ENCODE results near the gene CD36.
"Not testable (repeated sequence)": the region's sequence is repeated elsewhere in the genome, so short reads cannot be mapped to it uniquely, and the experiment has no call there.

The CD36 gene

DNA sequence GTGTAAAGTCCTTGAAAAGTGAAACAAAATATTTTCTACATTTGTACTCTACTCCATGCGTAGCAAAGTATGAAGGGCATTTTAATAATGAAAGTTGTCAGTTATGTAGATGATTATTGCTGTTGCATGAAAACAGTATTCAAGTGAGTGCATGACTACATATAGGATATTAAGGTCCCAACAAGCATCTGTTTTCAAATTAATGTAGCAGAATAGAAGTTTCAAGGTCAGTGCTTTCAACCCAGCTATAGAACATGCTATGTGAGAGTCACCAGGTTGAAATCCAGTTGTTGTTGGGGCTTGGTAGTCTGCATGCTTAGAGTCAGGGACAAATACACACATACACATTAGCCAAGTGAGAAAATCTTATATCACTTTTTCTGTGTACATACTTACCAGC is 14.8 kb downstream of the CD36 start:
- no peak for DNase-seq

DNA sequence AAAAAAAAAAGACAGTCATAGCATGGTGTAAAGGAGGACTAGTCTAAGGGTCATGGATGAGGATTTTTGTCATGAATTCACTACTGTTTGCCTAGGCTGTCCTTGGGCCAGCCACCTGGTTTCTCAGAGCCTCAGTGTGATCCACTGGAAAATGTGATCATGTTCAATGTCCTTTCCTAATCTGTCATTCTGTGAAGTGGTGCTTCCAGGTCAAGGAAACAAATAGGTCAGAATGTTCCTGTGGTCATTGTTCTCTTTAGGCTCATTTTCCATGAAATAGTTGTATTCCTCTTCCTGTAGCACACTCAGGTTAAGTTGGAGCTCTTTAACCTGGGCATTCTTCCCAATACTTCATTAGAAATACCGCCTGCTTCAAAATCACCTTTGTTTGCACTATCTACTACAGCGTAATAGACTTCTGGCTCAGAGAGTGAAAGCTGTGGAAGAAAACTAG is 16.5 kb downstream of the CD36 start:
- no peak for DNase-seq

DNA sequence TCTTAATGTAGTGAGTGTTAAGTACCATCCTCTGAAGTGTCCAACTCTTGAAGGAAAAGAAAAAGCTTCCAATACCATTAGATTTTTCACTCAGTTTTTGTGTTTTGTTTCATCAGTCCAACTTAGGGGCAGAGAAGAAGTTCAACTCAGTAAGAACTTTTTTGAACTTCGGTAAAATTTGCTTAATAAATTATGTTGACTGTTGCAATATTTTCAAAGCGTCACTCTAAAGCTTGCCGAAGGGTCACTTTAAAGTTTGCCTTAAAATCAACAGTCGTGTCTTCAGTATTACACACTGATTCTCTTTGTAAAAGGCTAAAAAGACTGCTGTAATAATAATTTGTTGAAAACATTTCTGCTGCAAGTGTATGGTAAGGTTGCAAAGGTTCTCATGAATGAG is 17.6 kb downstream of the CD36 start:
- DNase-seq: no peak

DNA sequence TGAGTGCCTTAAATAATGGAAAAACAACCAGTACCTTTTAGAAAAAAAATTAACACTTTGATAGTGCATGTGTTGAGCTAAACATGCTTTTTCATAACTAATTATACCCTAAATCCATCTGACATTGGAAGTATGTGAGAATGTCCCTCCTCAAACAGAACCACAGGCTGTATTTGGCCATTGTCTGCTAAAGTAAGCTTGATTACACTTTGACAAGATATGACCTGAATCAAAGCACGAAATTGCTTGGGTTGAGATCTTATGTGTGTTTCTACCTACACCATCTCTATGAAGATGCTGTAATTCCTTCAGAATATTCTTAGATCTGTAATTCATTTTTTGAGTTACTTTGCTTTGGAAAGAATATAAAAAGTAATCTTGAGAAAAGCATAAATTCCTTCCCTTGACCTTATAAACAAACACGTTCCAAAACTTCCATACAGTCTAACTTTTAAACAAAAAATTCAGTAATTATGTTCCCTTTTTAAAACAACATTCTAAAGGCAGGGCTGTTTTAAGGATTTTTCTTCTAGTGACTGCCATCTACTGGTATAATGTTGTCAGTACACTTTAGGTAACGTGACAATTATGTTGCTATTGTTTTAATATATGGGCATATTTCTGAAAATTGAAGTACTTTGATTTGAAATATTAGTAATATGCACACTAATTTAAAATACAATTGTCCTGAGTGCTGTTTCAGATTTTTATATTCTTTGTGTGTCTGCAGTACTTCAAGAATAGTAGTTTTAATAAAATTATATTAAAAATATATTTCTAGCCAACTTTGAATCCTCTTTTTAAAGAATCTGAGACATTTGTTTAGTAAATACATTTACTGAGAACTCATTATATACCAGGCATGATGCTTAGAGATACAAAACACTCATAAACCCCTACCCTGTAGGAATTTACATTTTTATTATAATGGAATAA is 20.9 kb downstream of the CD36 start:
- DNase-seq: no peak

DNA sequence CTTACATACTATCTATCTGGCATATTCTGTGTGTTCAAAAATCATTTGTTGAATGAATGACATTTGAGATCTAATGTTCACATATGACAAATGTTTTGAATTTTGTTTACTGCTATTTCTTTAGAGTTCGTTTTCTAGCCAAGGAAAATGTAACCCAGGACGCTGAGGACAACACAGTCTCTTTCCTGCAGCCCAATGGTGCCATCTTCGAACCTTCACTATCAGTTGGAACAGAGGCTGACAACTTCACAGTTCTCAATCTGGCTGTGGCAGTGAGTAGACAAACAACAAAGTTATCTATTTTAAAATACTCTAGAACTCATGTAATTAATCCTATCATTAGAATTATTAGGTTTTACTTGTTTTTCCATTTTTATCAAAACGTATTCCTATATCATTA is 22.5 kb downstream of the CD36 start:
- DNase-seq: no peak

DNA sequence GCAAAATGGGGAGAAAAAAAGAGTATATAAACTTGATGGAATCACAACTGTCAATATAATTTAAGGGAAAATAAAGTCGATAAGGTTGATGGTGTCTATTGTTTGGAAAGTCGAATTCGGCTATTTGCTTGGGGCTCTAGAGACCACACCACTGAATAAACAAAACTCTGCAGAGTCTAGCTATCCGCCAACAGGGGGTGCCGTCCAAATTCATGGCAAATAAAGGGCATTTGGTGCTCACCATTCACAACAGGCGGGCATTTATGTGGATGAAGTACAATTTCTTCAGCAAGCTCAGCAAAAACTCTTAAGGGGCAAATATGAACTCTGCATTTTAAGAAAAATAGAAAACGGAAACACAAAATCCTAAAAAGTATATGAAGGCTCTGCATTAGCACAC is 23.3 kb downstream of the CD36 start:
- DNase-seq: no peak

DNA sequence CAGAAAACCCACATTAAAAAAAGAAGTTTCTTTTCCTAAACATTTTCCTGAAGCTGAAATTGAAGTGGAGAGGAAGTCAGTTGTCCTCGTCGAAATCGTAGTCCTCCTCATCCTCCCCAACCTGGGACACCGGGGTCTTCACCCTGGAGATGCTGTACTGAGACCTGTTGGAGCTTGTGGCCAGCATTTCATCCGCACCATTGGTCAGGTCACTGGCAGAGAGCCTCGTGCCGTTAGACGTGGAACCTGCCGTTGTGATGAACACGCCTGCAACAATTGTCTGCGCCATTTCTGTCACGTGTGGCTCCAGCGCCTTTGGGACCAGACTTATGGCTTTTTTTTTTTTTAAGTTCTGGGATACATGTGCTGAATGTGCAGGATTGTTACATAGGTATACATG is 23.8 kb downstream of the CD36 start:
- DNase-seq: no peak

DNA sequence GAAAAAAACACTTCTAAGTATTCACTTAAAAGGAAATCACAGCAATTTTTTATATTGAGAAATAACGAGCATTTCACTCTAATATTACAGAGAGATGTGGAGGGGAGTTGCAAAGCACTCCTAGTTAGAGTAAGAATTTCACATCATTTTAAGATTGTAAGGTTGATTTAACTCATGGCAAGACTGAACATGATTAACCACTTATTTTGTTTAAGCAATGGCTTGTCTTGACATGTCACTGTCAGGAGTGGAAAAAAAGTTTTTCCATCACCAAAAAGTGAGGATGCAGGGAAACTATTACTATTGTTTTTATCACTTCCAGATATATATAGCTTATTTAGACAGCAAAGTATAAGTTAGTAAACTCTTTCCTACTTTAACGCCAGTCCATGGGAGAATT is 27.1 kb downstream of the CD36 start:
- DNase-seq: no peak

DNA sequence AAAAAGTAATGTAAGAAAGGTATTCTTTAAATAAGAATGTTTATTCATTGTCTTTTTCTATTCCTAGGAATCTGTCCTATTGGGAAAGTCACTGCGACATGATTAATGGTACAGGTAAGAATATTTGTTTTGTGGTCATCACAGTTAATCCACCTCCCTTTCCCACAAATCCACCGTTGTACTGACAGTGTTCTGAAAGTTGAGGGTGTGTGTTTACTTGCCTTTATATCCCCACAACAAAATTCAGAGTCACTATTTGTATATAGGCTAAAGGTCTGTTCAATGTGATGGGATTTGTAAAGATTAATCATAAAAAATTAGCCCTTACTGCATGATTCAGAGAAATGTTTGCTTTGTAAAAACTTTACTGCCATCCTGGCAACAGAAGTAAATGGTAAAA is 27.9 kb downstream of the CD36 start:
- DNase-seq: no peak

DNA sequence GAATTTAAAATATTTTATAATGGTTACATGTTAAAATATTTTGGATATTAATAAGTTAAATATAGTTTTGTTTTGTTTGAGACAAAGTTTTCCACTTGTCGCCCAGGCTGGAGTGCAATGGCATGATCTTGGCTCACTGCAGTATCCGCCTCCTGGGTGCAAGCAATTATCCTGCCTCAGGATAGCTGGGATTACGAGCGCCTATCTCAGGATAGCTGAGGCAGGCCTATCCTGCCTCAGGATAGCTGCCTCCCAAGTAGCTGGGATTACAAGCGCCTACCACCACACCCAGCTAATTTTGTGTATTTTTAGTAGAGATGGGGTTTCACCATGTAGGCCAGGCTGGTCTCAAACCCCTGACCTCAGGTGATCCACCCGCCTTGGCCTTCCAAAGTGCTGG is 30.9 kb downstream of the CD36 start:
- DNase-seq: not testable (repeated sequence)

DNA sequence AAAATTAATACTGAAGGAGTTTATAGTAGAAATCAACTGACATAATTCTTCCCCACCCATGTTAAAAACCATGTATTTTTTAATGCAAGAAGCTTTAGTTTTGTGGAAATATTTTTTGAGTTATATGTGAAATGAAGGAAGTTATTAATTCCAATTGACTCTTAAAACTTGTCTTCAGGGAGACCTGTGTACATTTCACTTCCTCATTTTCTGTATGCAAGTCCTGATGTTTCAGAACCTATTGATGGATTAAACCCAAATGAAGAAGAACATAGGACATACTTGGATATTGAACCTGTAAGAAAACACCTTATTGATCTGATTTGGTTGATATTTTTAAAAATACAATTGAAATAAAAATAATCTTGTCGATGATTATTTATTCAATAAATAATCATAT is 33.3 kb downstream of the CD36 start:
- DNase-seq: no peak

DNA sequence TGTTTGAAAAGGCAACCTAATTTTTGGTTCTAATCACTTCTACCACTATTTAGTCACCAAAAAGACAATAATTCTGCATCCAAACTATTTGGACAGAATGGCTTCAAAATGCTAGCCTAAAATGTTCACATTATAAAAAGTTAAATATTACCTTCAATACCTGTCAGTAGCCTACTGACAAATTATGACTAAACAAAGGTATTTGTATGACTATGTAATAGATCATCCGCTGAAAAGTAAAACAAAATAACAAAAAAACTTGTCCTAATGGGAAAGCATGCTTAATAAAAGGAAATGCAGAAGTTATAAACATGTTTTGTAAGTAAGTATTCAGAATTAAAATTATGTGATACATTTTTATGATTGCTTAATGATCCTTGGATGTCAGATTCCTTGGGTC is 36.6 kb downstream of the CD36 start:
- DNase-seq: no peak

DNA sequence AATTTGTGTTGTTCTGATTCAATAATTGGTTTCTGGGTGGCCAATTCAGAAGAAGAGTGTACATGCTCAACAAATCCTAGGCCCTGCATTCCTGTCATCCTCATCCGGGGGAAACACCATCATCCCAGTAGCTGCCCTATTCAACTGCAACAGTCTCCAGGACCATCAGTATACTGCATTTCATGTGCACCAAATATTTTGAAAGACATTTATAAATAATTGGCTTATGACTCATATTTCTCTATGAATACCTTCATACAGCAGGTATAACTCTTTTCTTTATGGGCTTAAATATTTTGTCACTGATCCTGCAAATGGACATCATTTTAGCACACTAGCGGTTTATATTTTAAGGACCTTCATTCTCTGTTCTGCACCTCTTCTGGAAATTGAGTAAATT is 38.0 kb downstream of the CD36 start:
- no peak for DNase-seq

DNA sequence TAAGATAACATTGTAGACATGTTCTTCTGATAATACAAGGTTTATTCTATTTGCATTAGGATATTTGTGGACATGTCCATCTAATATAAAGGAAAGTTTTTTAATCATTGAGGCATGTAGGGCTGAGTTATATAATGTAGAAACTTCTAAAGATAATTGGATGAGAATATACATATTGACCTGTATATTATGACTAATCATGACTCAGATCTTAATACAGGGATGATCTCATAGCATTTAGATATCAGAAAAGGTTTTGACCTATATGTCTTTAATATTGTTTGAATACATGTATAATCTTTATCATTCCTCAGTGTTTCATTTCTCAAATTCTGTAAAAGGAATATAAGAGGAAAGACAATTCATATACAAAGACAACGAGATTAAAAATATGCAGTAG is 39.2 kb downstream of the CD36 start:
- no peak for DNase-seq

DNA sequence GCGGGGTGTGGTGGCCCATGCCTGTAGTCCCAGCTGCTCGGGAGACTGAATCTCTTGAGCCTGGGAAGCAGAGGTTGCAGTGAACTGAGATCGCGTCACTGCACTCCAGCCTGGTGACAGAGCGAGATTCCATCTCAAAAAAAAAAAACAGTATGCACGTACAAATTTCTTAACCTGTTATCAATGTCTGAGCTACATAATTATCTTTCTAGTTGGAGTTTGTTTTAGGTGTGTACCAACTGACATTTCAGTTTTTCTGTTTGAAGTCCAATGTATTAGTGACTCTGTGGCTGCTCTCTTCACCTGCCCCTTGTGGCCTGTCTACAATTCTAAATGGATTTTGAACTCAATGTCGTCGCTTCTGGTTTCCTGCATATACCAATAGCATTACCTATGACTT is 40.3 kb downstream of the CD36 start:
- DNase-seq: no peak

DNA sequence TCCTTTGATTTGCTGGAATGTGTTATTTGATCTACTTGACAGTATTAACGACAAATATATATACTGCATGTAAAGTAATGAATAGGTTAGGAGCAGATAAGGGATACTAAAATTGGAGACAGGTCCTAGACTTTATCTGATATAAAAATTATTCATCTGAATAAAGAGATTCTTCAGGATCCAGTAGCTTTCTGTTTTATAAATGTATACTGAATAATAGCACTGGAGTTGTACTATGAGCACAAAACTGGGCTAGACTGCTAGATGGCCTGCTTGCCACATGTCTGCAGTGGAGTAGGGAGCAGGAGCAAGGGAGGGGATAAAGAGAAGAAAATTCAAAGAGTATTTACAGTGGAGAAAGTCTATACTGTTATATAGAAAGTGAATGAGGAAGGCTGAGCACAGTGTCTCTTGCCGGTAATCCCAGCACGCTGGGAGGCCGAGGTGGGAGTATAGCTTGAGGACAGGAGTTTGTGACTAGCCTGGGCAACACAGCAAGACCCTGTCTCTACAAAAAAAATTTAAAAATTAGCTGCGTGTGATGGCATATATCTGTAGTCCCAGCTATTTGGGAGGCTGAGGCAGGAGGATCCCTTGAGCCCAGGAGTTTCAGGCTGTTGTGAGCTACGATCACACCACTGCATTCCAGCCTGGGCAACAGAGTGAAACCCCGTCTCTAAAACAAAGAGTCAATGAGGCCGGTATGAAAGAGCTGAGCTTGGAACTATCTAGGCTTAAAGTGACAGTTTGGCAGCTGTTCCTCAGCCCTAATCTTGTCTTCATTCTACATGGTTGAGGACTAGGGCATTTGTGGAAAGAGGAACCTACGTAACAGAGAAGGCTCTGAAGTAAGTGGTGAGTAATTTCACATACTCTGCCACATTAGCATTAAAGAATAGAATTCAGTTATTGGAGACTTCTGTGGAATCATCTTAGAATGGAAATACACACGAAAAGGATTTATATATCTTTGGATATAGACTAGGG is 41.8 kb downstream of the CD36 start:
- DNase-seq: no peak

DNA sequence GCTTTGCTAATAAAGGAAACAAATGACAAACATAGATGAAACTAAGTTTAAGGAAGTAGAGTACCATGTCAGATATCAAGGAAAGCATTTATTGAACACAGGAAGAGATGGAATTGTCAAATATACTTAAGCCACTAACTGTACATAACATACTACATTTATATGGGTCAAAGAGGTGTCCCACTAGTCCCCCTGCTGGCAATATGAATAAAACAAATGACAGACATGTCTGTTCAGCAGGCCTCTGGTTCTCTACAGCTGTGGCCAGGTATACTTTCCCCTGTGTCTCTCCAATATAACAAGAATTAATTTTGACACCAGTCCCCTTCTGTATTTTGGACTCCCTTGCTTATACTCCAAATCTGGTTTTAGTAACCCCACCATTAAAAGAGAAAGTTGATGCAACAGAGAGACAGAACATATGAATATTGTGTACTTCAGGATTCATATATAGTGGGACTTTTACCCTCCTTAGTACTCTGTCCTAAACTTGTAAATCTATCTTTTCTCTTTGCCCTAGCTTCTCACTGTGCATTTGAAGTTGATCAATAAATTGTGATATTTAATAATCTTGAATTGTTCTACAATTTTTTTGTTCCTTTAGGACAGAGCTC is 42.9 kb downstream of the CD36 start:
- no peak for DNase-seq

DNA sequence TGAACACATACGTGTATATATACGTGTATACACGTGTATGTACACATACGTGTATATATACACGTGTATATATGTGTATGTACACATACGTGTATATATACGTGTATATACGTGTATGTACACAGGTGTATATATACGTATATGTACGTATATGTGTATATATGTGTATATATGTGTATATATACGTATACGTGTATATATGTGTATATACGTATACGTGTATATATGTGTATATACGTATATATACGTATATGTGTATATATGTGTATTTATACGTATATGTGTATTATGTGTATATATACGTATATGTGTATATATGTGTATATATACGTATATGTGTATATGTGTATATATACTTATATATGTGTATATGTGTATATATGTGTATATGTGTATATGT is 44.3 kb downstream of the CD36 start:
- no peak for DNase-seq

DNA sequence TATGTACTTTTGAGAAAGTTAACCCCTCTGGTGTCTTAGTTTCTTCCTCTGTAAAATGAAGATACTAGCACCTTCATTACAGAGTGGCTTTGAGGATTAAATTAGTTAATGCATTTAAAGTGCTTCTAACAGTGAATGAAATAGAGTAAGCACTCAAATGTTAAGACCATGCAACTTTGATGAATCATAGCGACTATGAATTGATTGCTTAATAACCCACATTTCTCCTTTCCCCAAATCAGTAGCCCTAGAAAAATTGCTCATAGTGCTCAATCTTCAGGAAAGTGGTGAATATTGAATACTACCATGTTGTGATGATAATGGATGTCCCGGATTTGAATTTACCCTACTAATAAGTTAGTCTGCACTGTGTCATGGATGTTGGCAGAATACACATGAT is 48.1 kb downstream of the CD36 start:
- DNase-seq: no peak

DNA sequence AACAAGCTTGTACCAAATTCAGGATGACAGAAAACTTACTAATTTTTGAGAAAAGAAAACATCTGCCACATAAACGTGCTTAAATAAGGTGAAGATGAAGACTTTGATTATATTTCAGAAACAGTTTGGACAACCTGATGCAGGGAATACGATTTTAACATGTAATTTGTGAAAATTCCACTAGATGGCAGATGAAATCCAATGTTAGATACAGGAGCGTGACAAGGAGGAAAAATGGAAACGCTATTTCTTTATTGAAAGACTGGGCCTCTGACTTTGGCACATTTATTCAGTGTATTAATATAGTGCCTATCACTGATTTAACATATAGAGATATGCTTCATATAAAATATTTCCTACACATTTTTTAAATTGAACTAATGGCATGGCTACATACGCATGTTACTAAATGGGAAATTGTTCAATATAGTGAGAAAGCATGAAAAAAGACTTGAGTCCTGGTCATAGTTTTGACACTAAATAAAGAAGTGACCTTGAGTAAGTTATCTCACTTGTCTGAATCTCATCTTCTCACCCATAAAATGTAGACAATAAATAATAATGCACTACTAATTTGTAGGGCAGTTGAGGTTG is 60.7 kb downstream of the CD36 start:
- peak in 1 of 51 donors; percentile 41 for DNase-seq

DNA sequence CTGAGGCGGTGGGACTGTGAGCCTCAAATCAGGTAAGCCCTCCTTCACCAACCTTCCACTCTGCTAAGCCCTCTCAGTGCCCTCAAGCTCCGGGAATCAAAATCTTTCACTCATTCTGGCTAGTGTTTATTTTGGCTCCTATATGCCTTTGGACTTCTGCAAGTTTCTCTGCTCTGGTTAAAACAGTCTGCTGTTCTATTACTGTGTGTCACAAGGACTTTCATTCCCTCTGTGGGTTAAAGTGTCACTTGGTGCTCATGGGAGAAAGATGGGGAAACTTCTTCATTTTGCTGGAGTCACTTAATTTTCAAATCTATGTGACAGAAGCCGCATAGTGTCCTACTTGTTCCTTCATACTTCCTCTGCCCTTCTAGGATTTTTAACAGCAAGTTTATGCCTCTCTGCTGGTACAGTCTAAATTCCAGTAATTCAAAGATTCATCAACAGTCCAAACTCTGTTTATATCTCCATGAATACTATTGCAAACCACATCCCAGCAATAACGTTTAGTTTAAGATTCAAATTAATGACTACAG is 61.3 kb downstream of the CD36 start:
- DNase-seq: no peak
